Fibroblast of peridontal ligament (primary cell): ENCODE results near the gene CALCOCO2.

Experiments
- DNase-seq: peaks from one replicate; pipeline ENCODE4 v3.0.0-alpha.2; 2010; ENCODE audit errors: extremely low read depth

Gene CALCOCO2

DNA sequence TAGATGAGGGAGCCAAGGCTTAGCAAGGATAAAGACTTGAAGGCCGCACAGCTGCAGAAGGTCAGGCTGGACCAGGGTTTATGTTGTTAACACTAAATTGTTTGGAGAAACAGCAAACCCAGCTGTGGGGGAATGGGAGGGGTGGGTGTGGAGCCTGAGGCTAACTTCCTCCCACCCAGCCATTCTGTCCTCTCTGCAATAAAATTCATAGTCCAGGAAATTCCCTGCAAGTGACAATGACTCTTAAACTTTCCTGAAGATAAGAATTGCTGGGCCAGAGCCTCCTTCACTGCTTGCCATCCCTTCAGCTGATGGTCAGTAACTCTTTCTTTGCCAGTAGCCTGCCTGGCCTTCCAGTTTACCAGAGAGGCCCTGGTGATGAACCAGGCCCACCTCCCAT is 42.4 kb downstream of the CALCOCO2 start:
- DNase-seq: no peak

DNA sequence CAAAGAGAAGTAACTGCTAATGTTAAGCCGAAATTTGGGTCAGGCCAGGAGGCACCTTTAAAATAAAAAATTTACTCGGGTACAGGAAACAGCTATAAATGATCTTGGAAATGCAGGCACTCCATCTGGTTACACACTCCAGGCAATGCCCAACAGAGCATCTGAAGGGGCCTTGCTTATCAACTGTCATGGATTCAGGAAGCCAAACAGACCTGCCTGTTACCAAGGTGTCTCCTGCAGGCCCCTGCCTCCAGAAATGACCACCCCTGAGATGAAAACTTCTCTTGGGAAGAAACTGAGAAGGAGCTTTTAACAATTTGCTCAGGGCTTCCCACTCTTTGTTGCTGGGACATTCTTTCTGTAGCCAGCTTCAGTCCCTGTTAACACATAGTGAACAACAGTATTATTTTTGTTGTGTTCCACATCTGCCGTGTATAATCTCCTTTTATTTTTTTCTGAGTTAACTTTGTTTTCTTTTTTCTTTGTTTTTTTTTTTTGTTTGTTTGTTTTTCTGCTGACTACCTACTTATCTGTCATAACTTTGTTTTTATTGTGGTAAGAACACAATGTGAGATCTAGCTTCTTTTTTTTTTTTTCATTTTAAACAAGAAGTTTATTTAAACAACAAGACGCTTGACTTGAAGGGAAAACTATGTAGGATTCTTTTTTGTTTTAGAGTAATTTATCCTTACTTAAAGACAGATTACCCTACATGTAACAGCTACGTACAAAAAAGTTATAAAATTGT is 43.0 kb downstream of the CALCOCO2 start:
- DNase-seq: no peak

DNA sequence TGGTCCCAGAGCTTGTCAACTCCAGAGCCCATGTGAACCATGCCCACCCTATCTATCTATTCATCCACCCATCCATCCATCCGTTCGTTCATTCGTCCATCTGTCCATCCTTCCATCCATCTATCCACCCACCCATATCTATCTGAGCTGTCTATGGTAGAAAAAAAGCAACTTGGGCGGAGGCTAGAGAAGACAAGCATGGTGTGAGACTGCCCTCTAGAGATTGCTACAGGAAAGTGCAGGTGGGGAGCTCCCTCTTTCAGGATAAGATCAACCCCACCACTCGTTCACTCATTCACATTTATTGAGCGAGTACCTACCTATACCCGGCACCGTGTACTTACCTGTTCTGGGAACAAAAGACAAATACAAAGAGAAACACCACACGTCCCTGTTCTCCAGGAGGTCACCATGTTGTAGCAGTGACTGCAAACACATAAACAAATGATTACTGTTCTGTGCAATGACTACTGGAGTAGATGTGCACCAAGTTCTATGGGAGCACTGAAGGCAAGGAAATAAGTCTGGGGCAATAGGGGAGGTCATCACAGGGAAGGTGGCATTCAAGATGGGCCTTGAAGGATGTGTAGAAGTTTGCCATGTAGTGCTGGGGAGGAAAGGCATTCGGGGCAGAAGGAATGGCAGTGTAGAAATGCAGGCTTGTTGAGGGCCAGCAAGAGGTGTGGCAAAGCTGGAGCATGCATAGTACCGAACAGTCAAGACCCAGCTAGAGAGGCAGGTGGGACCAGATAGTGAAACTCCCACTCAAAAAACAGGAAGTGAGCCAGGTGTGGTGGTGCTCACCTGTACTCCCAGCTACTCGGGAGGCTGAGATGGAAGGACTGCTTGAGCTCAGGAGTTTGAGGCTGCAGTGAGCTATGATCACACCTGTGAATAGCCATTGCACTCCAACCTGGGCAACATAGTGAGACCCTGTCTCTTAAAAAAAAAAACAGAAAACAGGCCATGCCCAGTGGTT is 48.4 kb downstream of the CALCOCO2 start:
- DNase-seq: peak; percentile 77

DNA sequence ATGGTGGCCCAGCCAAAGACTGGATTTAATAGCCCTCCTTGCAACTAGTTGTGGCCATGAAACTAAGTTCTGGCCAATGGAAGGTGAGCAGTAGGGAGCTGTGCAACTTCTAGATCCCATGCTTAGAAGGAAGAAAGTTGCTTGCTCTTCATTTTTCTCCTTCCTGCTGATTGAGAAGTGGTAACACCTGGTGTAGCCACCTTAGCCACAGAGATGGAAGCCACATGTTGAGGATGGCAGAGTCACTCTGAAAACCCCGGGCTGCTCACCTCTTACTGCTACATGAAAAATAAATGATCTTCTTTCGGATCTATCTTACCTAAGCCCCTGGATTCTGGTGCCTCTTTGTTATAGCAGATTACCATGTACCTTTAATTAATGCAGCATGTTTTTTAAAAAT is 51.4 kb downstream of the CALCOCO2 start:
- no peak for DNase-seq

DNA sequence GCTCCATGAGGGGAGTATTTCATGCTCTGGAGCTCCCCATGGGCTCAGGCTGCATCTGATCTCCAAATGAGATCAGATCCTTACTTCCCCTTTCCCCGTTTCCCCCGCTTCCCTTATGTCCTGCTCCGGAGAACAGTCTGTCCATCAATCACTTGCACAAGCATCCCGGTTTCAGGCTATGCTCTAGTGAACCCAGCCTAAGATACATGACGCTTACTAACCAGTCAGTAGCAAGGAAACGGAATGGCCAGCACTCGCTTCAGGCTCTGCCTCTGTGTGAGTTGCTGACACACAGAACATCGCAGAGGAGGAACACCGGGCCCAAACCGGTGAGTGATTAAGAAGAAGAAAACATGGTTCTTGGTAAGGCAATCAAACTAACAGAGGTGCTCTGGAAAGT is 52.3 kb downstream of the CALCOCO2 start:
- no peak for DNase-seq

GRCh38 chr17:48890086-48890485 is 59.3 kb downstream of the CALCOCO2 start:
- no peak for DNase-seq

DNA sequence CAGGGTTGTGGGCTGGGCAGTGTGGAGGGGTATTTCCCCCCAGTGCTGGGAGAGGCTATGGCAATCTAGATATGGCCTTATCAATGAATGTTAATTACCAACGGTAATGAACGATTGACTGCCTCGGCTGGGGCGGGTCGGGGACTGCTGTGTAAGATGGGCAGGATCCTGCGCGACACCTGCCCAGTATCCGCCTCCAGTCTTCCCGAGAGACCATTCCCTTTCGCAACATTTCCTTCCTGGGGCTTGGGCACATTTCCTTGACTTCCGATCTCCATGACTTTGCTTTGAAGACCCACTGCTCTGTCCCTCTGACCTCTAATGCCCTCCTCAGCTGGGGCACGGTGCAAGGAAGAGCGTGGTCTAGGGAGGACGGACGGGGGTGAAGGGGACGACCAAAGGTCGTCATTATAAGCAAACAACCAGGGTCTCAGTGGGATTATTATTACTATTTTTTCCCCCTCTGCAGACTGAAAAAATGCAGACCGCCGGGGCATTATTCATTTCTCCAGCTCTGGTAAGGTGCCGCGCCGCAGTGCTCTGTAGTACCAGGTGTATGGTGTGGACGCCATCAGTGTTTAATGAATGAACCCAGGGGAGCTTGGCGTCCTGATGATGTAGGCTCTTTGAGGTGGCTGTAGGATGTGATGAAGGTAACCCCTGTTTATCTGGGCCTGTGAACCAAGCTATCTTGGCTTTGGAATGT is 62.3 kb downstream of the CALCOCO2 start:
- peak; percentile 10 for DNase-seq

- DNase-seq: no peak
Measured at GRCh38 chr17:48893646-48894508, 63.0 kb downstream of the CALCOCO2 start.

GRCh38 chr17:48894886-48895285 is 64.1 kb downstream of the CALCOCO2 start:
- no peak for DNase-seq

GRCh38 chr17:48901241-48901640 is 70.4 kb downstream of the CALCOCO2 start:
- no peak for DNase-seq

GRCh38 chr17:48903401-48903800 is 72.6 kb downstream of the CALCOCO2 start:
- DNase-seq: no peak

DNA sequence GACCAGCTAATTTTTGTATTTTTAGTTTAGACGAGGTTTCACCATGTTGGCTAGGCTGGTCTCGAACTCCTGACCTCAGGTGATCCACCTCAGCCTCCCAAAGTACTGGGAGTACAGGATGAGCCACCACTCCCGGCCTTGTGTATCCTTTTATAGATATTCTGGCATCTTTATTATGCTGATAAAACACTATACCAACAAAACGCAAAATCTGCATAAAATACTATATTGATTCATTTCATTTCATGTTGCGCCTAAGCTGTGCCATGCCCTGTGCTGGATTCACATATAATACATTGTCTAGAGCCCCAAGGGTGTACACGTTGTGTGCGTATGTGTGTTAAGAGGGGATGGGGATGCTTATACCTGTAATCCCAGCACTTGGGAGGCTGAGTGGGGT is 73.6 kb downstream of the CALCOCO2 start:
- DNase-seq: no peak

- no peak for DNase-seq
Measured at GRCh38 chr17:48905987-48906515, 75.2 kb downstream of the CALCOCO2 start.

DNA sequence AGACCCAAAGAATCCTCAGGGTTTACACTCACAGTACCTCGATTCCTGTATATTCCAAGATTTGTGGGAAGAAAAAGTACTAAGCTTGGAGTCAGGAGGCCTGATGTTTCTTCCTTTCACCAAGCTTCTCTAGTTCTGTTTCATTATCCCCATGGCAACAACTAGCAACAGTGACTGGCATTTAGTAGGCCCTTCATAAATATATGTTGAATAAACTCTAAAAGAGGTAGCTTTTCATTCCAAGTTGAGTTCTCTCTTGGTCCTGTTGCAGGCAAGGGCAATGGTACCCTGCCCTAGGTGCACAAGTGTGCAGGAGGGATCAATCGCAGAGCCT is 76.8 kb downstream of the CALCOCO2 start:
- DNase-seq: peak; percentile 72

DNA sequence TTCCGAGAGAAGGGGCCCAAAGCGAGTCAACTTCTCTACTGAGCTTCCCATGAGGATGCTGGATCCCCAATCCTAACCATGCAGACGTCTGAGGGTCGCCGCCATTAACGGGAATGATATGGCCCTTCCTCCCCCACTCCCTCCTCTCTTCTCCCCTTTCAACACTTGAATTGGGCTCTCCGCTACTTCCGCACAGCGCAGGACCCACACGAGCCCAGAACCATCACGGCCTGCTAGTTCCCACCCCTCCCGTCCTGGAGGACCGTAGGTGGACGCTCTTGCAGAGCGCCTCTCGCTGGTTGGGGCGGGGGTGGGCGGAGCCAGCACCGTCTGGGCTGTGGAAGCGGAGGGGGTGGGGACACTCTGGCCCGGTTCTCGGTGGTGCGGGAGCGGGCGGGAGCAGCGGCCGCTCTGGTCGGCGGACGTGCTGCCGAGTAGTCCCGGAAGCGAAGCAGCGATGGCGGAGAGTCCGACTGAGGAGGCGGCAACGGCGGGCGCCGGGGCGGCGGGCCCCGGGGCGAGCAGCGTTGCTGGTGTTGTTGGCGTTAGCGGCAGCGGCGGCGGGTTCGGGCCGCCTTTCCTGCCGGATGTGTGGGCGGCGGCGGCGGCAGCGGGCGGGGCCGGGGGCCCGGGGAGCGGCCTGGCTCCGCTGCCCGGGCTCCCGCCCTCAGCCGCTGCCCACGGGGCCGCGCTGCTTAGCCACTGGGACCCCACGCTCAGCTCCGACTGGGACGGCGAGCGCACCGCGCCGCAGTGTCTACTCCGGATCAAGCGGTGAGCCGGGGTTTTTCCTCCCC is 77.4 kb downstream of the CALCOCO2 start, which contains the start of gene UBE2Z:
TSS of gene UBE2Z (plus strand) at position 361 of the 797 bp plus-strand sequence. CDS start at position 458, 97 bp downstream.
- DNase-seq: peak; percentile 94

DNA sequence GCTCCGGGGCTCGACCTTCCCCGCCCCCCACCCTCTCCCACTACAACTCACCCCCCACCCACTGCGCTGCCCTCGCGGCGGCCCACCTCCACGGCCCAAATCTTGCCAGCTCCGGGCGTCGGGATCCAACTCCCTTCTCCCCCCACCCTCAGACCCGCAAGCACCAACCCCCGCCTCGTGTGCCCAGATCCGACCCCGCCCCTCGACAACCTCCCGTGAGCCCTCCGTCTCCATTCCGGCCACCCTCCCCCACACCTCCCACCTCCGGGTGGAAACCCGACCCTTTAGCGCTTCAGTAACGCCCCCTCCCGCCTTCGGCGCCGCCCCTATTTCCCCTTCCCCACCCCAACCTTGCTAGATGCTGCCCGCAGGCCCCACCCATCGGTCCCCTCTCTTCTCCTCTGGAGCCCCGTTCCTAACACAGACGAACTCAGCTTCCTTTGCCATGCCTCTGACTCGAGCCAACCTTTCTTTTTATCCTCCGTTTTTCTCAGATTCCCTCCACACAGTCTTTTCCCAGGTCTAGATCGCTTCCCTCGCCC is 78.1 kb downstream of the CALCOCO2 start:
- peak; percentile 75 for DNase-seq

GRCh38 chr17:48909783-48910182 is 78.9 kb downstream of the CALCOCO2 start:
- DNase-seq: no peak

DNA sequence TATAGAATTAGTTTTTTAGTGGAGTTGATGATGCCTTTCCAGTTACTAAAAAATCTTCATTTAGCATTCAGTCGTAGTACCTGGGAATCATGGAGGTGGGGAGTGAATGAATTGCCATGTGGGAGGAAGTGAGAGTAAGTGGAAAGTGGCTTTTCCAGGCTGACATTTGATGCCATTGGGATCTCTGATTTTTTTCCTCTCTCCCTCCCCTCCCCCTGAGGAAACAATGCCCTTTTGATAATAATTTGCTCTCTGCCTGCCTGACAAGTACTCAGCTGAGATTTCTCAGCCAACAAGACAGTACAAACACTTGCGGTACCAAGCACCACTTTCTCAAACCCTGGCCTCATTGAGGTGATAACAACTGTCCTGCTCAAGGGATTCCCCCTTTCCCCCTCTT is 79.5 kb downstream of the CALCOCO2 start:
- DNase-seq: no peak

GRCh38 chr17:48912476-48912875 is 81.6 kb downstream of the CALCOCO2 start:
- no peak for DNase-seq
